ENCODE results near the gene RPP21.

Gene RPP21

GRCh38 chr6:30344868-30345671, at the start of gene RPP21:
Gene RPP21, plus strand, starts transcription at chr6:30345156. Its CDS starts 16 bp downstream, at chr6:30345172.
- TF ChIP-seq EZH2 (IDR thresholded peaks at IDR 0.05; ENCODE audit: borderline replicate concordance, low read depth, low read length, severe bottlenecking) (no peak), CTCF (IDR thresholded peaks at IDR 0.05; ENCODE audit: borderline replicate concordance, extremely low read depth, low read length, poor library complexity, severe bottlenecking) (no peak)
- Histone ChIP-seq H3K79me2 (ENCODE audit: insufficient read depth, low read length) (peaks cover 11% of the 10 kb centered on the region), H3K27ac (ENCODE audit: low read length) (peak within 1 kb of the TSS; percentile 86), H2AFZ (ENCODE audit: low read depth, low read length) (peak within 1 kb of the TSS; percentile 96), H3K27me3 (ENCODE audit: insufficient read depth, low read length, poor library complexity) (no peaks in the 10 kb centered on the region), H3K36me3 (ENCODE audit: insufficient read depth, low read length) (peaks cover 29% of the 10 kb centered on the region), H4K20me1 (ENCODE audit: insufficient read depth, low read length) (no peaks in the 10 kb centered on the region), H3K9ac (ENCODE audit: low read depth, low read length) (peak within 1 kb of the TSS; percentile 85), H3K4me1 (ENCODE audit: insufficient read depth, low read length) (peaks cover 16% of the 10 kb centered on the region), H3K9me3 (ENCODE audit: insufficient read depth, low read length, severe bottlenecking) (no peaks in the 10 kb centered on the region), H3K4me3 (ENCODE audit: low read depth in 1 of 2, low read length in 2 of 2) (peak within 1 kb of the TSS; percentile 66 to 94), H3K4me2 (ENCODE audit: insufficient read depth, low read length) (peak within 1 kb of the TSS; percentile 83)
- DNase-seq (peak; percentile 89), ATAC-seq (ENCODE audit: insufficient read depth, low read depth) (peak; percentile 98)

- H3K4me3 ChIP-seq (ENCODE audit: low read depth in 1 of 2, low read length in 2 of 2): no peak overlapping the region
Measured at GRCh38 chr6:30295837-30296236, 49.1 kb upstream of the RPP21 start.

GRCh38 chr6:30304002-30304401, 41.0 kb upstream of the RPP21 start:
- H3K9ac ChIP-seq (ENCODE audit: low read depth, low read length): no peak overlapping the region
- TF ChIP-seq EZH2 (IDR thresholded peaks at IDR 0.05; ENCODE audit: borderline replicate concordance, low read depth, low read length, severe bottlenecking) (no peak), CTCF (IDR thresholded peaks at IDR 0.05; ENCODE audit: borderline replicate concordance, extremely low read depth, low read length, poor library complexity, severe bottlenecking) (no peak)
- no peak overlapping the region for H3K4me3 ChIP-seq (ENCODE audit: low read depth in 1 of 2, low read length in 2 of 2)
- no peaks in the 10 kb centered on the region for H3K4me1 ChIP-seq (ENCODE audit: insufficient read depth, low read length)
- H3K9me3 ChIP-seq (ENCODE audit: insufficient read depth, low read length, severe bottlenecking): no peaks in the 10 kb centered on the region
- H3K27me3 ChIP-seq (ENCODE audit: insufficient read depth, low read length, poor library complexity): no peaks in the 10 kb centered on the region
- peaks cover 54% of the 10 kb centered on the region for H3K36me3 ChIP-seq (ENCODE audit: insufficient read depth, low read length)
- no peak overlapping the region for H3K27ac ChIP-seq (ENCODE audit: low read length)
- peaks cover 57% of the 10 kb centered on the region for H3K79me2 ChIP-seq (ENCODE audit: insufficient read depth, low read length)
- H4K20me1 ChIP-seq (ENCODE audit: insufficient read depth, low read length): peaks cover 53% of the 10 kb centered on the region
- no peak for ATAC-seq (ENCODE audit: insufficient read depth, low read depth)
- DNase-seq: no peak
- H2AFZ ChIP-seq (ENCODE audit: low read depth, low read length): no peak overlapping the region
- no peak overlapping the region for H3K4me2 ChIP-seq (ENCODE audit: insufficient read depth, low read length)

More at GRCh38 chr6:30295837-30296236, 49.1 kb upstream of the RPP21 start:
- Histone ChIP-seq H3K9me3 (ENCODE audit: insufficient read depth, low read length, severe bottlenecking) (no peaks in the 10 kb centered on the region), H3K4me2 (ENCODE audit: insufficient read depth, low read length) (no peak overlapping the region), H3K27ac (ENCODE audit: low read length) (no peak overlapping the region), H2AFZ (ENCODE audit: low read depth, low read length) (no peak overlapping the region), H4K20me1 (ENCODE audit: insufficient read depth, low read length) (no peaks in the 10 kb centered on the region), H3K27me3 (ENCODE audit: insufficient read depth, low read length, poor library complexity) (no peaks in the 10 kb centered on the region), H3K9ac (ENCODE audit: low read depth, low read length) (no peak overlapping the region), H3K79me2 (ENCODE audit: insufficient read depth, low read length) (no peaks in the 10 kb centered on the region), H3K36me3 (ENCODE audit: insufficient read depth, low read length) (peaks cover 52% of the 10 kb centered on the region), H3K4me1 (ENCODE audit: insufficient read depth, low read length) (no peaks in the 10 kb centered on the region)
- DNase-seq (no peak), ATAC-seq (ENCODE audit: insufficient read depth, low read depth) (no peak)
- TF ChIP-seq EZH2 (IDR thresholded peaks at IDR 0.05; ENCODE audit: borderline replicate concordance, low read depth, low read length, severe bottlenecking) (no peak), CTCF (IDR thresholded peaks at IDR 0.05; ENCODE audit: borderline replicate concordance, extremely low read depth, low read length, poor library complexity, severe bottlenecking) (no peak)

All from DND-41 (cell line).